Stimulated activated CD8-positive, alpha-beta memory T cell treated with anti-CD3 and anti-CD28 coated beads, Interleukin-12 subunit alpha, Interleukin-12 subunit beta, amount 100 ng/mL, for 1 hour (primary cell): Measurements from ENCODE around the gene OR4D1.

ENCODE experiments used
- DNase-seq: peaks from one replicate; pipeline ENCODE4 v3.0.0-alpha.2; 2020; ENCODE audit warnings: low read depth

OR4D1 gene

DNA sequence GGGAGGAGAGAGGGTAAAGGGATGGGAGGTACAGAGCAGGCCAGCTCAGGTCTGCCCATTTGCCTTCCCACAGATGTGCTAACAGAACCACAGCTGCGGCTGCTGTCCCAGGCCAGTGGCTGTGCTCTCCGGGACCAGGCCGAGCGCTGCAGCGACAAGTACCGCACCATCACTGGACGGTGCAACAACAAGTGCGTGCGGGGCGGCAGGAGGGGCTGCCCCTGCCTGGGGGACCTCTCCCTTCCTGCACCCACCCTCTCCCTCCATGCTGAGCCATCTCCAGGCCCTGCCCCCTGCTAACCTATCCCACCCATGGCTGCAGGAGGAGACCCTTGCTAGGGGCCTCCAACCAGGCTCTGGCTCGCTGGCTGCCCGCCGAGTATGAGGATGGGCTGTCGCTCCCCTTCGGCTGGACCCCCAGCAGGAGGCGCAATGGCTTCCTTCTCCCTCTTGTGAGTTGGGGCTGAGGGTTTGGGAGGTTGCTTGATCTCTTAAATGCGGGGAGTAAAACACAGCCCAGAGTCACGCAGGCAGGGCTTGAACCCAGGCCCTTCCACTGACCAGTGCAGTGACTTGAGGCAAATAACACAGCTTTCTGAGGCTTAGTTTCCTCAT lies 45.6 kb downstream of the OR4D1 start:
- no peak for DNase-seq

DNA sequence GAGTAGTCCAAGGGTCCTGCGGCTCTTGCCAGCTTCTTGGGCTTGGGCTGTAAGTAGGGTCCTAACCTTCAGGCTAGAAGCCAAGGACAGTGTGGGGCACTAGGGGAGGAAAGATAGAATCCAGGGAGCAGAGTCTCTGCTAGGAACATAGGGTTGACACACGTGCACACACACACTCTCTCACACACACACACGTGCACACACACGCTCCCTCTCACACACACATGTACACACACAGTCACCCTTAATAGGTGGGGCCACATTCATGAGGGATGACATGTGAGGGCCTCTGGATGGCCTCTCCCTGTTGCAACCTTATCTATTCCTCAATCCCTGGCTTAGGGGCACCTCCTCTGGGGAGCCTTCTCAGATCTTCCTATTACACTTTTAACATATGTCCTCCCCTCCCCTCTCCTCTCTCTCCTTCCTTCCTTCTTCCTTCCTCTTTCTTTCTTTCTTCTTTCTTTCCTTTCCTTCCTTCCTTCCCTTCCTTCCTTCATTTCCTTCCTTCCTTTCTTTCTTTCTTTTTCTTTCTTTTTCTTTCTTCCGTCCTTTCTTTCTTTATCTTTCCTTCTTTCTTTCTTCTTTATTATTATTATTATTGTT lies 47.4 kb downstream of the OR4D1 start:
- DNase-seq, result no peak

DNA sequence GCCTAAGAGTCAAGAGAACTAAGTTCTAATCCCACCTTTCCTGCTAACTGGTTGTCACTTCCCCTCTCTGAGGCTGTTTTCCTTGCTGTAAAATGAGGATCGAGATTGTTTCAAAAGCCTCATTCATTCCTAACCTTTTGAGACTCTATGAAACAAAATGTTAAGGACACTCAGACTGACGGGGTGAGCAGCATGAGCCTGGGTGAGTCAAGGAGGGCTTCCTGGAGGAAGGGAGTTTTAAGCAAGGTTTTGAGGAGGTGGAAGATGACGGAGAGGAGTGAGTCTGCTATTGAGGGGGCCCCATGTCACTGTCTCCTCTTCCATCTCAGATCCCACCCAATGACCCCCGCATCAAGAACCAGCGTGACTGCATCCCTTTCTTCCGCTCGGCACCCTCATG lies 48.4 kb downstream of the OR4D1 start:
- no peak for DNase-seq

DNA sequence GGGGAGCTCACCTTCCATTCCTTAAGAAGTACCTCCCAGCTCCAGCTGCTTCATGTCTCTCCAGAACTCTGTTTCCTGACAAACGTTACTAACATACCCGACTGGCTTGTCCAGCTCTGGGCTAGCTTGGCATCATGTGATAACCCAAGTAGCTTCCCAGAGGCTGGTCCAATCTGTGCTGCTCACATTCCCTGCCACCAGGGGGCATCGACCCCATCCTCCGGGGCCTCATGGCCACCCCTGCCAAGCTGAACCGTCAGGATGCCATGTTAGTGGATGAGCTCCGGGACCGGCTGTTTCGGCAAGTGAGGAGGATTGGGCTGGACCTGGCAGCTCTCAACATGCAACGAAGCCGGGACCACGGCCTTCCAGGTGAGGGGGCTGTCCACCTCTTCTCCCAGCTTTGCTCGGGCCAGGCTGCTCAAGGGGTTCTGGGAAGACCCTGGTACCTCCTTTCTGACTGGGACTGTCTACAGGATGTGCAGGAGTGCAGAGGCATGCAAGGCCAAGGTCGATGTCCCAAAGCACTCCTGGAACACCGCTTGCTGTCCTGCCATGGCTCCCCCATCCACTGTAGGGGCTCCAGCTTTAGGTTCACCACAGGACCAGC lies 51.9 kb downstream of the OR4D1 start:
- DNase-seq, result peak; percentile 25

DNA sequence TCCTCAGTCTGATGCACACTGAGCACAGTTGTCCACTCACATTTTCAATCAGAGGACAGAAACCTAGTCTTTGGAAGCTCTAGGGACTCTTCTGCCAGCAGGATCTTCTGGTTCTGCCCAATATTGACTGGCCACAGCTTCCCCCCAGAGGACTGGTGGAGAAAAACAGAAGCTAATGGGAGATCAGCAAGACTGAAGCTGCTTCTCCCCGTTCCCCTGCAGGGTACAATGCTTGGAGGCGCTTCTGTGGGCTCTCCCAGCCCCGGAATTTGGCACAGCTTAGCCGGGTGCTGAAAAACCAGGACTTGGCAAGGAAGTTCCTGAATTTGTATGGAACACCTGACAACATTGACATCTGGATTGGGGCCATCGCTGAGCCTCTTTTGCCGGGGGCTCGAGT lies 54.7 kb downstream of the OR4D1 start:
- DNase-seq, result no peak

DNA sequence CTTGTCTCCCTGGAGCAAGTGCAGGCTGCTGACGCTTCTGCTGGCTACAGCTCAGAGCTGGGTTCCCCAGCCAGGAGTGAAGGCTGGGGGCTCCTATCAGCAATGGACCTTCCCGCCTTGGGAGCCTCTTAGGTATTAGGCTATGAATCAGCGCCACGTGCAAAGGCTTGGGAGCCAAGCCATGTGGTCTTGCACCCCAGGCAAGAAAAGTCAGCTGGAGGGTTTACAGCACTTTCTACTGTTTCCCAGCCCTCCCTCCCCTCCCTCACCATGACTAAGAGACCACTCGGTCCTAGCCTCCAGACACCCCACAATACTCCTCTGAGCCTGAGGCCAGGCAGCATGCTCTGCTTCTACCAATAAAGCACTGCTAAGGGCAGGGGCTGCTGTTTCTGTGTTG lies 56.6 kb downstream of the OR4D1 start:
- no peak for DNase-seq

DNA sequence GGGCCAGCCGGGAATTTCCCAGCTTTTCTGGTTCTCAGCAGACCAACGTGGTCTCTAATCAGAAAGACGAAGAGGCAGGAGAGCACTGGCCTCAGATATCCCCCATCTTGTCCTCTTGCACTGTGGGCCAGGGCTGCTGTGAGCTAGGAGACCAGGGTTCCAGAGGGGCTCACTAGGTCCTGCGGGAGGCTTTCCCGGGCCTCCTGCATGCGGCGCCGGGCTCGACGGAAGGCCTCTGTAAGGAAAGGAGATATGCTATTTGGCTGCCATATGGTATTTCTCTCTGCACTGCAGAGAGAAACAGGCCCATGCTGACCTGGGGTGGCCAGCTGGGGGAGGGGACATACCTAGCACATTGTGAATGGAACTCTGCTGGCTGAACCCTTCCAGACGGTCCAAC lies 57.8 kb downstream of the OR4D1 start:
- DNase-seq, result no peak

DNA sequence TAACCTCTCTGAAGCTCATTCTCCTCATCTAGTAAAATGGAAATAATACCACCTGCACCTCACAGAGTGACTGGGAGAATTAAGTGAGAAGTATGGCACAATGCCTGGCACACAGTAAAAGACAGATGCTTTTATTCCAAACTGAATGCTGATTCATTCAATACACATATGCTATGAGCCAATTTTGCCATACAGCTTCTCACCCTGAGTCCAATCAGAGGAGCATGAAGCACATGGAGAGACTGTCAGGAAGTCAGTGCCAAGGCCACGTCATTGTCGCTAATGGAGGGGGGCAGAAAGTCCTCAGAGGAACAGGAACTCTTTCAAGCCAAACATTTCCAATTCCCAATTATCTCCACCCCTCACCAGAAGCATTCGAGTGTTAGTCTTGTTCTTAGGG lies 59.3 kb downstream of the OR4D1 start:
- DNase-seq, result no peak

DNA sequence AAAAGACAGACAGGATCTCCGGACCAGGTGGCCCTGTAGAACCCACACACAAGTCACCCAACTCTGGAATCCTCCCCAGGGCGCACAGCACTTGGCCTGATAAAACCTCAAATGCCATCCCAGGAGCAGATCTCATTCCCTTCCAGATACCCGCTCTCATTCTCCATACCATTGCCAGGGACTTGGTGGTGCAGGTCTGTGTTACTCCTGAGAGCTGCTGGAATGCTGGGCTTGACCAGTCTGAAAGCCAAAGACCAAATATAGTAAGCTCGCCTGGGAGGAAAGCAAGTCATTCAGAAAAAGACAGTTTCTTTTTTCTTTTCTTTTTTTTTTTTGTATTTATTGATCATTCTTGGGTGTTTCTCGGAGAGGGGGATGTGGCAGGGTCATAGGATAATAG lies 60.2 kb downstream of the OR4D1 start:
- no peak for DNase-seq
